SJCRH30 (cell line): Measurements from ENCODE around the gene PDLIM1. TPM values are rescaled to one million over a fixed set of nuclear protein-coding genes. Genes with fewer than 3 reads are reported as not detected.

Experiments used
- DNase-seq, 2 experiments: peaks; one replicate each; pipeline ENCODE4 v3.0.0-alpha.2; 2015 to 2020
- H3K27ac ChIP-seq: fragments of 250-450 bp; sonication (Bioruptor Pico); 2 replicates; pipeline ENCODE4 v1.5.1; 2020; ENCODE audit warnings: mild to moderate bottlenecking, moderate library complexity
- H3K27me3 ChIP-seq: fragments of 250-450 bp; sonication (Bioruptor Pico); 2 replicates; pipeline ENCODE4 v1.5.1; 2020; ENCODE audit warnings: mild to moderate bottlenecking, moderate library complexity
- H3K36me3 ChIP-seq: fragments of 250-450 bp; sonication (Bioruptor Pico); 2 replicates; pipeline ENCODE4 v1.5.1; 2020; ENCODE audit warnings: mild to moderate bottlenecking, moderate library complexity
- H3K4me1 ChIP-seq: fragments of 250-450 bp; sonication (Bioruptor Pico); 2 replicates; pipeline ENCODE4 v1.5.1; 2020; ENCODE audit warnings: mild to moderate bottlenecking, moderate library complexity
- H3K4me3 ChIP-seq: fragments of 250-450 bp; sonication (Bioruptor Pico); 2 replicates; pipeline ENCODE4 v1.5.1; 2020; ENCODE audit warnings: mild to moderate bottlenecking, moderate library complexity
- H3K9me3 ChIP-seq: fragments of 250-450 bp; sonication (Bioruptor Pico); replicated peaks from 2 replicates; pipeline ENCODE4 v1.5.1; 2020; ENCODE audit warnings: mild to moderate bottlenecking, moderate library complexity
- total RNA-seq: library from RNA; depleted of rRNA; stranded (reverse); fragments of >200 nt; shearing (Covaris generic); gene quantifications from 2 replicates; pipeline ENCODE4 v1.2.3, GENCODE V29; 2014

Gene PDLIM1
- total RNA-seq, 1 experiment from 2014 or later, result 6.3 TPM

DNA sequence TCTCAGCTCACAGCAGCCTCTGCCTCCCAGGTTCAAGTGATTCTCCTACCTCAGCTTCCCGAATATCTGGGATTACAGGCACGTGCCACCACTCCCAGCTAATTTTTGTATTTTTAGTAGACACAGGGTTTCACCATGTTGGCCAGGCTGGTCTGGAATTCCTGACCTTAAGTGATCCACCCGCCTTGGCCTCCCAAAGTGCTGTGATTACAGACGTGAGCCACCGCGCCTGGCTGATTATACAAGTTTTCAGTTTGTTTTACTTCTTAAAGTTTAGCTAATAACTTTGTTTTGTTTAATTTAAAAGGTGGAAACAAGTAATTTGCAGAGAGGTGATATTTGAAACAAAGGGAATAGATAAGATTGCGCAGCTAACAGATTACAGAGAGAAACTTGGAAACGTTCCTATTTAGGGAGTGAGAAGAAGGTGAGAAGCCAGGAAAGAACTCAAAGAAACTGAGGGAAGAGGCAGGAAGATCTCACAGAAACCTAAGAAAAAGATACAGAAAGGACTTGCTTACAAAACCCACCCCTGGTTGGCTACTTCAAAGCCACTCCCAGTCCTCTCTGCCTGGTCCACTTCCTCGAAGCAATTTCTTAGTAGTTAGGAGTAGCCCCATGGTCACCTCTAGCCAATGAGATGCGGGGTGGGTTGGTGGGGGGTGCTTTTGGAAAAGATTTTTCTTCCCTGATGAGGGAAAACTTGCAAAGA lies 15.0 kb upstream of the PDLIM1 start:
- Histone ChIP-seq H3K4me3 (no peak overlapping the region), H3K27ac (no peak overlapping the region), H3K9me3 (no peaks in the 10 kb centered on the region), H3K27me3 (no peaks in the 10 kb centered on the region), H3K4me1 (peaks cover 20% of the 10 kb centered on the region; the same call in 1 of the 2 replicates), H3K36me3 (no peaks in the 10 kb centered on the region)
- DNase-seq, result no peak

DNA sequence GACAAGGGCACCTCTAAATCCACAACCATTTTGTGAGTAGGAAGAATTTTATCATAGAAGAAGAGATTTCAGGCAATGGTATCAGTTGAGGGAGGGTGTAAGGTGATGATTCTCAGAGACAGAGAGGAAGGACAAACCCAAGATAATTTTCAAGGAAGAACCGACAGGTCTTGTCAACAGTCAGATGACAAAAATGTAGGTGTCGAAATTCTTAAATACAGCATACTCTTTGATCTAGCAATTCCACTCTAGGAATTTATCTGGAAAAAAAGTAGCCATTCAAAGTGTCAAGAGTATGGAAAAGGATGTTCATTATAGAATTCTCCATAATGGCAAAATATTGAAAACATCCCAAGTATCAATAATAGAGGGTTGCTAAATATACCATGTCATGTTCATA lies 14.2 kb upstream of the PDLIM1 start:
- no peaks in the 10 kb centered on the region for H3K9me3 ChIP-seq
- no peak overlapping the region for H3K4me3 ChIP-seq
- H3K36me3 ChIP-seq, result no peaks in the 10 kb centered on the region
- no peak for DNase-seq
- H3K27me3 ChIP-seq, result no peaks in the 10 kb centered on the region
- peaks cover 20% of the 10 kb centered on the region; the same call in 1 of the 2 replicates for H3K4me1 ChIP-seq
- no peak overlapping the region for H3K27ac ChIP-seq

DNA sequence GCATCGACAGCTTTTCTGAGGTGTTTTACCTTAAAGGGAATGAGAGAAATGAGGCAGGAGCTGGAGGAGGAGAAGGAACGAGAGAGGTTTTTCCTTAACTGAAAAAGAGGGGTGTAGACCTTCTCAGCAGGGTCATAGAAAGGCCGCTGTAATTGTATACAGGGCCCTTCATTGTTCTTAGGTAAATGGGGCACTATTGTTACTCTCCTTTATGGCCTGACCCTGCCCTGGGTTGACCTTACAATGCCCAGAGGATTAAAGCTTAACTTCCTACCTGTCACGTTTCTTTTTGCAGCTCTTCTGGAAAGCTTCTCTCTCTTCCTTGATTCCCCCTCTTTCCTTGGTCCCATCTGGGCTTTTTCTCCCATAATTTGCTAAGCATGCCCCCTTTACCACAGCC lies 13.7 kb upstream of the PDLIM1 start:
- Histone ChIP-seq H3K4me3 (no peak overlapping the region), H3K36me3 (no peaks in the 10 kb centered on the region), H3K27ac (no peak overlapping the region), H3K4me1 (peaks cover 15% of the 10 kb centered on the region; the same call in 1 of the 2 replicates), H3K27me3 (no peaks in the 10 kb centered on the region), H3K9me3 (no peaks in the 10 kb centered on the region)
- no peak for DNase-seq

- Histone ChIP-seq H3K4me1 (peaks cover 10% of the 10 kb centered on the region; the same call in 1 of the 2 replicates), H3K27ac (no peak overlapping the region), H3K9me3 (no peaks in the 10 kb centered on the region), H3K27me3 (no peaks in the 10 kb centered on the region), H3K4me3 (no peak overlapping the region), H3K36me3 (no peaks in the 10 kb centered on the region)
- no peak for DNase-seq
Measured at GRCh38 chr10:95303950-95304349, 13.1 kb upstream of the PDLIM1 start.

- peaks cover 8% of the 10 kb centered on the region; the same call in 1 of the 2 replicates for H3K4me1 ChIP-seq
- H3K27me3 ChIP-seq, result no peaks in the 10 kb centered on the region
- H3K9me3 ChIP-seq, result no peaks in the 10 kb centered on the region
- DNase-seq, result no peak
- H3K4me3 ChIP-seq, result no peak overlapping the region
- H3K27ac ChIP-seq, result no peak overlapping the region
- H3K36me3 ChIP-seq, result no peaks in the 10 kb centered on the region
Measured at GRCh38 chr10:95303535-95303934, 12.7 kb upstream of the PDLIM1 start.

DNA sequence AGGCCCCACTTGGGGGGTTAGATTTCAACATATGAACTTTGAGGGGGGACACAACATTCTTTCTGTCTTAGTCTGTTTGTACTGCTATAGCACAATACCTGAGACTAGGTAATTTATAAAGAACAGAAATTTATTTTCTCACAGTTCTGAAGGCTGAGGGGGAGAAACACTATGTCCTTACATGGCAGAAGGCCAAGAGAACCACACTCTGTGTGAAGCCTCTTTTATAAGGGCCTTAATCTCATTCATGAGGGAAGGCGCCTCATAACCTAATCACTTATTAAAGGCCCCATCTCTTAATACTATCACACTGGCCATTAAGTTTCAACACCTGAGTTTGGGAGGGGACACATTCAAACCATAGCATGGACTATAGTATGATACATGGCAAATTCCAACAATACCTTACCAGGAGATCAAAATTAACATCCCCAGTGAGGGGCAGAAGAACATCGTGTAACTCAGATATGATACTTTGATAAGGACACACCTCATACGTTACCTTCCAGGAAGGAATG lies 9.3 kb upstream of the PDLIM1 start:
- no peaks in the 10 kb centered on the region for H3K36me3 ChIP-seq
- no peaks in the 10 kb centered on the region for H3K27me3 ChIP-seq
- DNase-seq, result no peak
- H3K4me3 ChIP-seq, result no peak overlapping the region
- no peaks in the 10 kb centered on the region for H3K4me1 ChIP-seq
- no peak overlapping the region for H3K27ac ChIP-seq
- no peaks in the 10 kb centered on the region for H3K9me3 ChIP-seq

DNA sequence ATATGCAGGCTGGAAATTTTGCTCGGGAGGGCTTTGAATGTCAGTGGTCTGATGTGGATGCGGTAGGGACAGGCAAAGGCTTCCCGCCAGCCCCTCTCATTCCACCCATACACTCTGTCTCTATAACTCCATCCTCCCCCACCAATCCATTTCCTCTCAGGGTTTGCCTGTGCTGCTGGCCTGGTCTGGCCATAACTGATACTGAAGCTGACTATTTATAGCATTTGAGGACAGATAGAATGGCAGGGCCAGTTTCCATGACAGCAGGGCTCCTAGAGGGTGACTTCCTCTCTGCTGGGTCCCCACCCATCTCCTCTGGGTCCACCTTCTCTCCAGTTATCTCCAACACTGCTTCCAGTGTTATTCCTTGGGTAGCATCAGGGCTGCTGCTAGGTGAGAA lies 6.6 kb upstream of the PDLIM1 start:
- Histone ChIP-seq H3K4me1 (no peaks in the 10 kb centered on the region), H3K9me3 (no peaks in the 10 kb centered on the region), H3K27me3 (no peaks in the 10 kb centered on the region), H3K36me3 (no peaks in the 10 kb centered on the region), H3K4me3 (no peak overlapping the region), H3K27ac (no peak overlapping the region)
- DNase-seq, result no peak

DNA sequence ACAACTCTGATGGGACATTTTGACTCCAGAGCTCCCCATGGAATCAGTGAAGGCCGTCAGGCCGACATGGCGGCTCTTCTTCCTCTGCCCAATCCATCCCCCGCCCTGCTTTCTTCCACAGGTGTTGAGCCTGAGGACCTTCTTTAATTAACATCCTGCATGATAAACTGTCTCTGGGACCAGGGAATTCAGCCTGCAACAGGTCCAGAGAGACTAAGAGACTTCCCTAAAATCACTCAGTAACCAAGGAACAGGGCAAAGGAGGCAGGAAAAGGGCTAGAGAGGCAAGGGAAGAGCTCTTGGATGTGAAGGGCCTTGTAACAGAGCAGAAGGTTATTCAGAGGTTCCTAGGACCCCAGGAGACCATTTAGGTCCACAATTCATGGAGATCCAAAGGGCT lies 6.0 kb upstream of the PDLIM1 start:
- DNase-seq, result no peak
- Histone ChIP-seq H3K9me3 (no peaks in the 10 kb centered on the region), H3K4me1 (no peaks in the 10 kb centered on the region), H3K36me3 (no peaks in the 10 kb centered on the region), H3K27ac (no peak overlapping the region), H3K27me3 (no peaks in the 10 kb centered on the region), H3K4me3 (no peak overlapping the region)

DNA sequence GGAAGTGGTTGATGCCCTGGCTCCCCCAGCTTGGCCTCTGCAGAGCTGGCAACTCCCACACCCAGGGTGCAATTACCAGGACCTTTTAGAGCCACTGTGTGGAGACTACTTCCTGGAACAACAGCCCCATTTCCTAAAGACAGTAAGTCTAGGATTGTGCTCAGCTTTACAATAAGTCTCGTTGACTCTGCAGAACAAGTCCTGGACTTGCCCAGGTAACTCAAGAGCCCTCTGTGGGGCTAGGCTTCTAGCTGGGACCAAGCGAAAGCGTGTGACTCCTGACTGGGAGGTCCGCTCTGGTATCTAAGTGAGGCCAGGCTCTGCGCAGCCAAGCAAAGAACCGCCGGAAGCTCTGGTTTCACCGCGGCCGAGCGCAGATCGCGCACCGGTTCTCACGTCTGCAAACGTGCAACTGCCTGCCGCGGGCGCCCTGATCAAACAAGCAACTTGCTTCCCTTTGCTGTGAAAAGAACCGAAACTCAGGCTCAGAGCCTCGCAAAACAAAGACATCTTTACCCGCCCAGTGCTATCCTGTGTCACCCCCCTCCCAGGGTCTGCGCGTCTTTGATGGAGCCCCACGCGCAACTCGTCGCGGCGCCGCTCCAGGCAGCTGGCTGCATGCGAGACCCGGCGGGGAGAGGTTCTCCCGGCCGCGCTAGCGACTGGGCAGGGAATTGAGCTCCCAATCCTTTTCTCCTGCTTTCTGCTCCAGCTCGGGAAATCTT lies 4.4 kb upstream of the PDLIM1 start:
- H3K4me1 ChIP-seq, result no peaks in the 10 kb centered on the region
- H3K36me3 ChIP-seq, result no peaks in the 10 kb centered on the region
- DNase-seq, result peak in 1 of 2 experiments; percentile 23
- H3K4me3 ChIP-seq, result peak overlapping the region; percentile 35
- no peak overlapping the region for H3K27ac ChIP-seq
- no peaks in the 10 kb centered on the region for H3K27me3 ChIP-seq
- no peaks in the 10 kb centered on the region for H3K9me3 ChIP-seq

- no peak for DNase-seq
- no peak overlapping the region for H3K27ac ChIP-seq
- H3K36me3 ChIP-seq, result no peaks in the 10 kb centered on the region
- H3K4me1 ChIP-seq, result no peaks in the 10 kb centered on the region
- H3K4me3 ChIP-seq, result no peak overlapping the region
- no peaks in the 10 kb centered on the region for H3K27me3 ChIP-seq
- no peaks in the 10 kb centered on the region for H3K9me3 ChIP-seq
Measured at GRCh38 chr10:95293631-95294030, 2.8 kb upstream of the PDLIM1 start.

DNA sequence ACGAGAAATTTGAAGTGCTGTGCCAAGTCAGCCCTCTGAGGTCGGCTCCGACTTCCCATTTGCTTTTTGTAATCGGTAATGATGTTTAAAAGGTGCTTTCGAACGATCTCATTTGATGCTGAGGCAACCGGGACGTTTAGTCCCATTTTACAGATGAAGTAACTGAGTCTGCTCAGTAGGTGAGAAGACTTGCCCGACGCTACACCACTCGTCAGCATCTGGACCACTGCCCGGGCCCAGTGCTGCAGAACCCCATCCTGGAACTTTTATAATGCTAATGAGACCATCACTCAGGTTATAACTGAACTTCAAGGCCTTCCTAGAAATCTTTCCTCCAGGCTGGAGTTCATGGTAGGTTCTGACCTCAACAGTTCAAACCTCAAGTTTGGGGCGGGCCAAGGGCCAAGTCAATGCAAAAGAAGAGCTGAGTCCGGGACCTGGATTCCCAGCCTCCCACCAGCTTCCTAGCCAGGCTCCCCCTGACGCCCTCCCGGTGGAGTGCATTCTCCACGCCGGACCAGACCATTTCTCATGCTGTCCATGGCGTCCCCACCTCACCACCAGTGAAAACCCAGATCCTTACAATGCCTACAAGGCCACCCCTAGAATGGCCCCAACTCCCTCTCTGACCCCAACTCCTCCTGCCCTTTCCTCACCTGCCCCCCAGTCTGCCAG lies 699 bp upstream of the PDLIM1 start:
- no peaks in the 10 kb centered on the region for H3K27me3 ChIP-seq
- H3K27ac ChIP-seq, result no peak overlapping the region
- H3K36me3 ChIP-seq, result no peaks in the 10 kb centered on the region
- H3K4me3 ChIP-seq, result peak overlapping the region; percentile 80
- no peaks in the 10 kb centered on the region for H3K9me3 ChIP-seq
- H3K4me1 ChIP-seq, result no peaks in the 10 kb centered on the region
- no peak for DNase-seq

DNA sequence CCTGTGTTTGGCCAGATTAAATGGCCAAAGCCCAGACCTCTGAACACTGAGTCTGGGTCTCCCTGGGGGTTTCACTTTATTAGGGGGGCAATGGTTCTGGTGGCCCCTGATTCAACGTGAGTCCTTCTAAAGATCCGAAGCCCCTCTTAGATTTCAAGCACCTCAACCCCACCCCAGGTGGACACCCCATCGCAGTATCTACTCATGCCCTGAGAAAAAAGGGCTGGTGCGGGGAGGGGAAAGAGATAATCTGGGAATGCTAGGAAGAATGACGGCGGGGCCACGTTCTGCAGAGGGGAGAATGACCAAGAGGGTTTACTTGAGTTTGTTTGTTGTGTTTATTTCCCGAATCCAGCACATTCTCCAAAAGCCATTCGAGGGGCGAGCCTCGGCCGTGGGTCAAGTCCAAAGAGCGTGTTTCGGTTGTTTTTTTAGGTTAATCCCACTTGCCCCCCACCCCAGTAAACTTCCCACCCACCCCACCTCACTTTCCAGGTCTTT lies 832 bp downstream of the PDLIM1 start:
- H3K27me3 ChIP-seq, result no peaks in the 10 kb centered on the region
- DNase-seq, result no peak
- H3K9me3 ChIP-seq, result no peaks in the 10 kb centered on the region
- no peaks in the 10 kb centered on the region for H3K4me1 ChIP-seq
- H3K4me3 ChIP-seq, result peak overlapping the region; percentile 80
- no peaks in the 10 kb centered on the region for H3K36me3 ChIP-seq
- H3K27ac ChIP-seq, result no peak overlapping the region

- H3K4me1 ChIP-seq, result no peaks in the 10 kb centered on the region
- no peak overlapping the region for H3K27ac ChIP-seq
- H3K27me3 ChIP-seq, result no peaks in the 10 kb centered on the region
- DNase-seq, result no peak
- H3K4me3 ChIP-seq, result no peak overlapping the region
- H3K9me3 ChIP-seq, result no peaks in the 10 kb centered on the region
- H3K36me3 ChIP-seq, result no peaks in the 10 kb centered on the region
Measured at GRCh38 chr10:95289003-95289920, 1.5 kb downstream of the PDLIM1 start.

DNA sequence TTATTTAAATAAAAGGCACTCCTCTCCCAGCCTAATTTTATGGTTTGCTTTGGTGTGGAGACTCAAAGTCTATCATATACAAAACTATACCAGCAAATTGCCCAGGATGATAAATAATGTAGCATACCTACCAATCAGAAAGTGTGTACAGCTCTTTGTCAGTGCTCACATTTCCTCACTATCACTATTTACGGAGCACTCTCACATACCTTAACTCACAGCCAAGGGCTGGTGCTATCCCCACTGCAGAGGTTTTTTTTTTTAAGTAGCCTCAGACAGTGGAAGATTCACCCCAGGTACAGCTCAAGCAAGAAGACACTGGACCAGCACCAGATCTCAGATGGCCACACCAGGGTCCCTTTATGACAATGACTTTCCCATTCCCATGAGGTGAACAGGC lies 2.5 kb downstream of the PDLIM1 start:
- Histone ChIP-seq H3K27me3 (no peaks in the 10 kb centered on the region), H3K4me3 (no peak overlapping the region), H3K27ac (no peak overlapping the region), H3K4me1 (no peaks in the 10 kb centered on the region), H3K36me3 (no peaks in the 10 kb centered on the region), H3K9me3 (no peaks in the 10 kb centered on the region)
- no peak for DNase-seq
